ENCODE results near the gene SP6. TPM values are rescaled to one million over a fixed set of nuclear protein-coding genes. Genes with fewer than 3 reads are reported as not detected.

SP6 gene
- total and polyA plus RNA-seq, 2 donors: 0.28 to 4.6 TPM

- DNase-seq (ENCODE audit: low read depth in 6 of 9, low spot score in 9 of 9): no peak
- no peaks in the 10 kb centered on the region for H3K9me3 ChIP-seq (ENCODE audit: control insufficient read depth in 2 of 2, insufficient read depth in 1 of 2, low read length in 1 of 2)
- no peaks in the 10 kb centered on the region for H3K27me3 ChIP-seq (ENCODE audit: control insufficient read depth in 2 of 2, insufficient read depth in 1 of 2, low read length in 1 of 2)
- H3K4me1 ChIP-seq (ENCODE audit: control insufficient read depth in 2 of 2, insufficient read depth in 2 of 2, low read length in 2 of 2): no peaks in the 10 kb centered on the region
- H3K27ac ChIP-seq (ENCODE audit: low read depth in 1 of 2, low read length in 1 of 2): no peak overlapping the region
- H3K36me3 ChIP-seq (ENCODE audit: control insufficient read depth in 2 of 2, insufficient read depth in 2 of 2, low read length in 1 of 2): peaks cover 67 to 86% of the 10 kb centered on the region in 2 donors
- WGBS: 90% methylated on average over 18 of the region's 18 CpGs
- H3K4me3 ChIP-seq (ENCODE audit: low read length in 2 of 2): no peak overlapping the region
Observed at GRCh38 chr17:47812146-47812920, 38.6 kb downstream of the SP6 start.

GRCh38 chr17:47811709-47812108, 39.3 kb downstream of the SP6 start:
- peaks cover 64 to 87% of the 10 kb centered on the region in 2 donors for H3K36me3 ChIP-seq (ENCODE audit: control insufficient read depth in 2 of 2, insufficient read depth in 2 of 2, low read length in 1 of 2)
- DNase-seq (ENCODE audit: low read depth in 6 of 9, low spot score in 9 of 9): no peak
- WGBS: 82% methylated on average over 7 of the region's 7 CpGs
- no peak overlapping the region for H3K4me3 ChIP-seq (ENCODE audit: low read length in 2 of 2)
- H3K9me3 ChIP-seq (ENCODE audit: control insufficient read depth in 2 of 2, insufficient read depth in 1 of 2, low read length in 1 of 2): no peaks in the 10 kb centered on the region
- H3K27me3 ChIP-seq (ENCODE audit: control insufficient read depth in 2 of 2, insufficient read depth in 1 of 2, low read length in 1 of 2): no peaks in the 10 kb centered on the region
- H3K27ac ChIP-seq (ENCODE audit: low read depth in 1 of 2, low read length in 1 of 2): no peak overlapping the region
- H3K4me1 ChIP-seq (ENCODE audit: control insufficient read depth in 2 of 2, insufficient read depth in 2 of 2, low read length in 2 of 2): no peaks in the 10 kb centered on the region

- WGBS: 96% methylated on average over 9 of the region's 9 CpGs
- Histone ChIP-seq H3K9me3 (ENCODE audit: control insufficient read depth in 2 of 2, insufficient read depth in 1 of 2, low read length in 1 of 2) (no peaks in the 10 kb centered on the region), H3K4me3 (ENCODE audit: low read length in 2 of 2) (no peak overlapping the region), H3K27me3 (ENCODE audit: control insufficient read depth in 2 of 2, insufficient read depth in 1 of 2, low read length in 1 of 2) (no peaks in the 10 kb centered on the region), H3K27ac (ENCODE audit: low read depth in 1 of 2, low read length in 1 of 2) (no peak overlapping the region), H3K36me3 (ENCODE audit: control insufficient read depth in 2 of 2, insufficient read depth in 2 of 2, low read length in 1 of 2) (peaks cover 57 to 83% of the 10 kb centered on the region in 2 donors), H3K4me1 (ENCODE audit: control insufficient read depth in 2 of 2, insufficient read depth in 2 of 2, low read length in 2 of 2) (no peaks in the 10 kb centered on the region)
- no peak for DNase-seq (ENCODE audit: low read depth in 6 of 9, low spot score in 9 of 9)
Observed at GRCh38 chr17:47810901-47811635, 39.9 kb downstream of the SP6 start.

- H3K27me3 ChIP-seq (ENCODE audit: control insufficient read depth in 2 of 2, insufficient read depth in 1 of 2, low read length in 1 of 2): no peaks in the 10 kb centered on the region
- H3K36me3 ChIP-seq (ENCODE audit: control insufficient read depth in 2 of 2, insufficient read depth in 2 of 2, low read length in 1 of 2): peaks cover 51 to 75% of the 10 kb centered on the region in 2 donors
- H3K4me1 ChIP-seq (ENCODE audit: control insufficient read depth in 2 of 2, insufficient read depth in 2 of 2, low read length in 2 of 2): no peaks in the 10 kb centered on the region
- no peak overlapping the region for H3K4me3 ChIP-seq (ENCODE audit: low read length in 2 of 2)
- 94% methylated on average over 10 of the region's 10 CpGs for WGBS
- DNase-seq (ENCODE audit: low read depth in 6 of 9, low spot score in 9 of 9): no peak
- no peaks in the 10 kb centered on the region for H3K9me3 ChIP-seq (ENCODE audit: control insufficient read depth in 2 of 2, insufficient read depth in 1 of 2, low read length in 1 of 2)
- H3K27ac ChIP-seq (ENCODE audit: low read depth in 1 of 2, low read length in 1 of 2): no peak overlapping the region
Observed at GRCh38 chr17:47810200-47810821, 40.7 kb downstream of the SP6 start.

- DNase-seq (ENCODE audit: low read depth in 6 of 9, low spot score in 9 of 9): no peak
Observed at GRCh38 chr17:47808830-47809480, 42.0 kb downstream of the SP6 start.

GRCh38 chr17:47808036-47808829, 42.7 kb downstream of the SP6 start:
- Histone ChIP-seq H3K9me3 (ENCODE audit: control insufficient read depth in 2 of 2, insufficient read depth in 1 of 2, low read length in 1 of 2) (no peaks in the 10 kb centered on the region), H3K36me3 (ENCODE audit: control insufficient read depth in 2 of 2, insufficient read depth in 2 of 2, low read length in 1 of 2) (peaks cover 37 to 57% of the 10 kb centered on the region in 2 donors), H3K27me3 (ENCODE audit: control insufficient read depth in 2 of 2, insufficient read depth in 1 of 2, low read length in 1 of 2) (peaks cover 0 to 5% of the 10 kb centered on the region in 2 donors), H3K4me1 (ENCODE audit: control insufficient read depth in 2 of 2, insufficient read depth in 2 of 2, low read length in 2 of 2) (no peaks in the 10 kb centered on the region), H3K27ac (ENCODE audit: low read depth in 1 of 2, low read length in 1 of 2) (no peak overlapping the region), H3K4me3 (ENCODE audit: low read length in 2 of 2) (no peak overlapping the region)
- DNase-seq (ENCODE audit: low read depth in 6 of 9, low spot score in 9 of 9): no peak
- 92% methylated on average over 20 of the region's 20 CpGs for WGBS

More at GRCh38 chr17:47808830-47809480, 42.0 kb downstream of the SP6 start:
- no peak overlapping the region for H3K27ac ChIP-seq (ENCODE audit: low read depth in 1 of 2, low read length in 1 of 2)
- H3K36me3 ChIP-seq (ENCODE audit: control insufficient read depth in 2 of 2, insufficient read depth in 2 of 2, low read length in 1 of 2): peaks cover 43 to 63% of the 10 kb centered on the region in 2 donors
- no peaks in the 10 kb centered on the region for H3K9me3 ChIP-seq (ENCODE audit: control insufficient read depth in 2 of 2, insufficient read depth in 1 of 2, low read length in 1 of 2)
- H3K4me1 ChIP-seq (ENCODE audit: control insufficient read depth in 2 of 2, insufficient read depth in 2 of 2, low read length in 2 of 2): no peaks in the 10 kb centered on the region
- 98% methylated on average over 22 of the region's 22 CpGs for WGBS
- no peak overlapping the region for H3K4me3 ChIP-seq (ENCODE audit: low read length in 2 of 2)
- H3K27me3 ChIP-seq (ENCODE audit: control insufficient read depth in 2 of 2, insufficient read depth in 1 of 2, low read length in 1 of 2): no peaks in the 10 kb centered on the region

- 89% methylated on average over 11 of the region's 11 CpGs for WGBS
- no peak for DNase-seq (ENCODE audit: low read depth in 6 of 9, low spot score in 9 of 9)
- H3K27me3 ChIP-seq (ENCODE audit: control insufficient read depth in 2 of 2, insufficient read depth in 1 of 2, low read length in 1 of 2): peaks cover 0 to 5% of the 10 kb centered on the region in 2 donors
- H3K36me3 ChIP-seq (ENCODE audit: control insufficient read depth in 2 of 2, insufficient read depth in 2 of 2, low read length in 1 of 2): peaks cover 37 to 49% of the 10 kb centered on the region in 2 donors
- H3K9me3 ChIP-seq (ENCODE audit: control insufficient read depth in 2 of 2, insufficient read depth in 1 of 2, low read length in 1 of 2): no peaks in the 10 kb centered on the region
- no peaks in the 10 kb centered on the region for H3K4me1 ChIP-seq (ENCODE audit: control insufficient read depth in 2 of 2, insufficient read depth in 2 of 2, low read length in 2 of 2)
- no peak overlapping the region for H3K27ac ChIP-seq (ENCODE audit: low read depth in 1 of 2, low read length in 1 of 2)
- H3K4me3 ChIP-seq (ENCODE audit: low read length in 2 of 2): no peak overlapping the region
Observed at GRCh38 chr17:47807421-47807820, 43.5 kb downstream of the SP6 start.

- Histone ChIP-seq H3K27ac (ENCODE audit: low read depth in 1 of 2, low read length in 1 of 2) (no peak overlapping the region), H3K4me3 (ENCODE audit: low read length in 2 of 2) (no peak overlapping the region), H3K4me1 (ENCODE audit: control insufficient read depth in 2 of 2, insufficient read depth in 2 of 2, low read length in 2 of 2) (no peaks in the 10 kb centered on the region), H3K27me3 (ENCODE audit: control insufficient read depth in 2 of 2, insufficient read depth in 1 of 2, low read length in 1 of 2) (peaks cover 0 to 5% of the 10 kb centered on the region in 2 donors), H3K9me3 (ENCODE audit: control insufficient read depth in 2 of 2, insufficient read depth in 1 of 2, low read length in 1 of 2) (no peaks in the 10 kb centered on the region), H3K36me3 (ENCODE audit: control insufficient read depth in 2 of 2, insufficient read depth in 2 of 2, low read length in 1 of 2) (peaks cover 35 to 44% of the 10 kb centered on the region in 2 donors)
- 96% methylated on average over 9 of the region's 9 CpGs for WGBS
- no peak for DNase-seq (ENCODE audit: low read depth in 6 of 9, low spot score in 9 of 9)
Observed at GRCh38 chr17:47806913-47807255, 44.1 kb downstream of the SP6 start.
